Heart left ventricle (tissue), 13 donors: ENCODE measurements around the gene BHLHA15.

ENCODE experiments used
- POLR2A ChIP-seq, 2 donors: fragments of 450-650 bp; IDR thresholded peaks; one replicate each; pipeline ENCODE4 v1.6.1; 2017; ENCODE audit warnings: antibody characterized with exemption in 2 of 2, mild to moderate bottlenecking in 2 of 2, moderate library complexity in 2 of 2
- TF ChIP-seq, protein P1 (sequence below), 12 donors: fragments of 200-600 bp; sonication (generic) in 4 of 12; IDR thresholded peaks; one replicate each; pipeline versions ENCODE4 v1.5.0 to v1.8.0; 2018 to 2022; ENCODE audit warnings: antibody characterized with exemption in 12 of 12, mild to moderate bottlenecking in 5 of 12
- donor health status: ischemic (EF 13 %, LVEDD 7.1; RV severe dilation, severe dysfunction).
- donor health status: DM: no; HTN: yes; CAD: no.
- donor health status: DM: no; HTN: no; CAD: no.
- donor health status: ischemic (EF 25% LVEDD 6.9; RV normal size, moderate dysfunction).
- donor health status: ischemic (EF 25% LVEDD 5.7; RV mildly dilated, moderate dysfunction).
- donor health status: ischemic (EF 35%, LVEDD 5.7; RV mildly dilated, moderate dysfunction).
- donor health status: nonischemic (EF 11% LVEDD 7.7; RV severe dilation, severe dysfunction).
- donor health status: DM: yes; HTN: yes; CAD: no.
- donor health status: PGD.
- donor health status: ischemic (EF 29% LVEDD 5.4; RV normal size, mild dysfunction).
- donor health status: nonischemic (EF 23%, LVEDD 6.1; RV moderate dilation, normal function).

GRCh38 chr7:98175260-98175940, 35.8 kb upstream of the BHLHA15 start:
- TF ChIP-seq, protein P1, sequence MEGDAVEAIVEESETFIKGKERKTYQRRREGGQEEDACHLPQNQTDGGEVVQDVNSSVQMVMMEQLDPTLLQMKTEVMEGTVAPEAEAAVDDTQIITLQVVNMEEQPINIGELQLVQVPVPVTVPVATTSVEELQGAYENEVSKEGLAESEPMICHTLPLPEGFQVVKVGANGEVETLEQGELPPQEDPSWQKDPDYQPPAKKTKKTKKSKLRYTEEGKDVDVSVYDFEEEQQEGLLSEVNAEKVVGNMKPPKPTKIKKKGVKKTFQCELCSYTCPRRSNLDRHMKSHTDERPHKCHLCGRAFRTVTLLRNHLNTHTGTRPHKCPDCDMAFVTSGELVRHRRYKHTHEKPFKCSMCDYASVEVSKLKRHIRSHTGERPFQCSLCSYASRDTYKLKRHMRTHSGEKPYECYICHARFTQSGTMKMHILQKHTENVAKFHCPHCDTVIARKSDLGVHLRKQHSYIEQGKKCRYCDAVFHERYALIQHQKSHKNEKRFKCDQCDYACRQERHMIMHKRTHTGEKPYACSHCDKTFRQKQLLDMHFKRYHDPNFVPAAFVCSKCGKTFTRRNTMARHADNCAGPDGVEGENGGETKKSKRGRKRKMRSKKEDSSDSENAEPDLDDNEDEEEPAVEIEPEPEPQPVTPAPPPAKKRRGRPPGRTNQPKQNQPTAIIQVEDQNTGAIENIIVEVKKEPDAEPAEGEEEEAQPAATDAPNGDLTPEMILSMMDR (IDR thresholded peaks at IDR 0.05): no peak
- TF ChIP-seq POLR2A (IDR thresholded peaks at IDR 0.05): no peak
